GM23338 (cell line): ENCODE results near the gene ARFGAP2. TPM values are rescaled to one million over a fixed set of nuclear protein-coding genes. Genes with fewer than 3 reads are reported as not detected.

Source experiments
- ATAC-seq: fragments of 200-7000 bp; cut with Tn5 transposase; 3 replicates; pipeline ENCODE4 v1.9.1; 2020
- DNase-seq: peaks from one replicate; pipeline ENCODE4 v3.0.0-alpha.2; 2015; ENCODE audit warnings: low spot score
- H2AFZ ChIP-seq: fragments of 200-600 bp; sonication (generic); 2 replicates; pipeline ENCODE4 v1.8.0; 2016; ENCODE audit warnings: antibody characterized with exemption, mild to moderate bottlenecking, moderate library complexity
- H3F3A ChIP-seq: fragments of 200-600 bp; sonication (generic); replicated peaks from 2 replicates; pipeline ENCODE4 v1.8.0; 2017; ENCODE audit warnings: antibody characterized with exemption, mixed run types, low read depth
- H3K27ac ChIP-seq: fragments of 200-600 bp; sonication (generic); 2 replicates; pipeline ENCODE4 v1.6.1; 2016; ENCODE audit warnings: low read depth
- H3K27me3 ChIP-seq: fragments of 200-600 bp; sonication (generic); 2 replicates; pipeline ENCODE4 v1.8.0; 2016; ENCODE audit warnings: mild to moderate bottlenecking, mixed run types, moderate library complexity; ENCODE audit not compliant: insufficient read depth
- H3K36me3 ChIP-seq: fragments of 200-600 bp; sonication (generic); 2 replicates; pipeline ENCODE4 v1.8.0; 2016; ENCODE audit warnings: mild to moderate bottlenecking; ENCODE audit not compliant: insufficient read depth
- H3K4me1 ChIP-seq: fragments of 200-600 bp; sonication (generic); 2 replicates; pipeline ENCODE4 v1.8.0; 2016; ENCODE audit warnings: mild to moderate bottlenecking, moderate library complexity; ENCODE audit not compliant: insufficient read depth
- H3K4me2 ChIP-seq: fragments of 200-600 bp; sonication (generic); 2 replicates; pipeline ENCODE4 v1.7.1; 2017; ENCODE audit warnings: mixed run types
- H3K4me3 ChIP-seq: fragments of 200-600 bp; sonication (generic); 2 replicates; pipeline ENCODE4 v1.6.1; 2016; ENCODE audit warnings: mixed run types
- H3K79me2 ChIP-seq: fragments of 200-600 bp; sonication (generic); replicated peaks from 2 replicates; pipeline ENCODE4 v1.8.0; 2017; ENCODE audit warnings: mild to moderate bottlenecking; ENCODE audit not compliant: insufficient read depth
- H3K9me2 ChIP-seq: fragments of 200-600 bp; sonication (generic); 2 replicates; pipeline ENCODE4 v1.8.0; 2017; ENCODE audit not compliant: insufficient read depth
- H4K20me1 ChIP-seq: fragments of 200-600 bp; sonication (generic); replicated peaks from 2 replicates; pipeline ENCODE4 v1.8.0; 2017; ENCODE audit warnings: mild to moderate bottlenecking; ENCODE audit not compliant: insufficient read depth
- H3K27ac Mint-ChIP-seq: 2 replicates; pipeline ENCODE4 v1.8.0; 2020; ENCODE audit warnings: inconsistent platforms, mild to moderate bottlenecking, moderate library complexity, mixed read lengths
- H3K27me3 Mint-ChIP-seq: 3 replicates; pipeline ENCODE4 v1.8.0; 2022; ENCODE audit warnings: low read depth, mild to moderate bottlenecking, moderate library complexity, mixed read lengths, inconsistent platforms; ENCODE audit not compliant: insufficient read depth, poor library complexity
- H3K36me3 Mint-ChIP-seq: 3 replicates; pipeline ENCODE4 v1.8.0; 2021; ENCODE audit warnings: low read depth, mild to moderate bottlenecking, inconsistent platforms, moderate library complexity, mixed read lengths
- H3K4me1 Mint-ChIP-seq: 3 replicates; pipeline ENCODE4 v1.8.0; 2020; ENCODE audit warnings: mild to moderate bottlenecking, inconsistent platforms, mixed read lengths
- H3K4me3 Mint-ChIP-seq: 3 replicates; pipeline ENCODE4 v1.8.0; 2021; ENCODE audit warnings: moderate library complexity, mild to moderate bottlenecking, inconsistent platforms, mixed read lengths
- H3K9me3 Mint-ChIP-seq: 3 replicates; pipeline ENCODE4 v1.8.0; 2020; ENCODE audit warnings: moderate library complexity, mild to moderate bottlenecking, inconsistent platforms, mixed read lengths
- CREB1 ChIP-seq: fragments of 250-450 bp; sonication (Bioruptor Pico); IDR thresholded peaks from 2 replicates; pipeline ENCODE4 v1.5.0; 2020; ENCODE audit warnings: low read depth, mild to moderate bottlenecking, moderate library complexity
- CTCF ChIP-seq, 2 experiments: fragments of 200-600 bp in 1 of 2; sonication (generic) in 1 of 2; conservative IDR thresholded peaks; 2 replicates each; pipeline versions ENCODE4 v1.5.1 to v1.6.1; 2016 to 2017; ENCODE audit warnings: antibody characterized with exemption in 2 of 2, low read depth in 2 of 2, mild to moderate bottlenecking in 2 of 2, moderate library complexity in 1 of 2
- ETS1 ChIP-seq: IDR thresholded peaks from 2 replicates; pipeline ENCODE4 v1.6.1; 2016; ENCODE audit warnings: antibody characterized with exemption
- EZH2phosphoT487 ChIP-seq: fragments of 200-600 bp; sonication (generic); IDR thresholded peaks from one replicate; pipeline ENCODE4 v1.8.1; 2018; ENCODE audit warnings: antibody characterized with exemption; ENCODE audit not compliant: unreplicated experiment
- JUNB ChIP-seq: IDR thresholded peaks from one replicate; pipeline ENCODE4 v1.6.1; 2016; ENCODE audit warnings: antibody characterized with exemption; ENCODE audit not compliant: unreplicated experiment
- NANOG ChIP-seq: IDR thresholded peaks from 2 replicates; pipeline ENCODE4 v1.6.1; 2016; ENCODE audit warnings: antibody characterized with exemption, borderline replicate concordance
- POLR2AphosphoS5 ChIP-seq: IDR thresholded peaks from 2 replicates; pipeline ENCODE4 v1.6.1; 2016; ENCODE audit warnings: antibody characterized with exemption, low read depth
- REST ChIP-seq: IDR thresholded peaks from one replicate; pipeline ENCODE4 v1.6.1; 2018; ENCODE audit warnings: antibody characterized with exemption; ENCODE audit not compliant: unreplicated experiment
- STAT1 ChIP-seq: IDR thresholded peaks from one replicate; pipeline ENCODE4 v1.6.1; 2016; ENCODE audit warnings: antibody characterized with exemption; ENCODE audit not compliant: unreplicated experiment
- ZNF114 ChIP-seq: fragments of 250-450 bp; sonication (Bioruptor Pico); IDR thresholded peaks from 2 replicates; pipeline ENCODE4 v1.5.0; 2020; ENCODE audit warnings: mild to moderate bottlenecking, moderate library complexity
- ZNF331 ChIP-seq: fragments of 250-450 bp; sonication (Bioruptor Pico); IDR thresholded peaks from 2 replicates; pipeline ENCODE4 v1.5.0; 2020; ENCODE audit warnings: low read depth, mild to moderate bottlenecking, moderate library complexity
- polyA plus RNA-seq: library from polyadenylated mRNA; unstranded; fragments of >200 nt; fragmentation: Nextera tagmentation; extraction: Ambion mirVana; gene quantifications from 2 replicates; pipeline ENCODE4 v1.2.1, GENCODE V29; 2016
- total RNA-seq: library from RNA; depleted of rRNA; stranded (reverse); fragments of >200 nt; shearing (Covaris generic); gene quantifications from 2 replicates; pipeline ENCODE4 v1.2.3, GENCODE V29; 2014

The ARFGAP2 gene
- total and polyA plus RNA-seq, 2 experiments from 2014 or later, result 25.6 to 122 TPM

GRCh38 chr11:47183969-47184368 lies 7.3 kb upstream of the ARFGAP2 start:
- Histone ChIP-seq H3K9me2 (no peaks in the 10 kb centered on the region), H3K36me3 (no peaks in the 10 kb centered on the region), H4K20me1 (no peaks in the 10 kb centered on the region; the same call in 1 of the 2 replicates), H2AFZ (no peak overlapping the region), H3F3A (peaks cover 27% of the 10 kb centered on the region), H3K4me1 (peaks cover 15% of the 10 kb centered on the region), H3K4me2 (peak overlapping the region; percentile 99; the same call in 1 of the 2 replicates), H3K4me3 (peak overlapping the region; percentile 96; the same call in 1 of the 2 replicates), H3K27me3 (peaks cover 14% of the 10 kb centered on the region), H3K27ac (no peak overlapping the region), H3K79me2 (peaks cover 24% of the 10 kb centered on the region)
- Mint-ChIP-seq H3K36me3 (peaks cover 8% of the 10 kb centered on the region; the same call in 1 of the 3 replicates), H3K27ac (no peak overlapping the region; the same call in 1 of the 2 replicates), H3K4me1 (peaks cover 20% of the 10 kb centered on the region), H3K27me3 (peaks cover 21% of the 10 kb centered on the region), H3K9me3 (no peaks in the 10 kb centered on the region), H3K4me3 (peak overlapping the region; percentile 85; the same call in 1 of the 3 replicates)
- DNase-seq, result no peak
- ATAC-seq, result no peak
- no peak for TF ChIP-seq CTCF (conservative IDR thresholded peaks at IDR 0.05; ENCODE audit: low read depth in 2 of 2)

- ATAC-seq (no peak), DNase-seq (no peak)
- no peaks in the 10 kb centered on the region; the same call in 1 of the 2 replicates for H4K20me1 ChIP-seq
- H3K4me3 Mint-ChIP-seq, result no peak overlapping the region; the same call in 2 of the 3 replicates
- H3K4me1 Mint-ChIP-seq, result peaks cover 20% of the 10 kb centered on the region
- H3K36me3 ChIP-seq, result no peaks in the 10 kb centered on the region
- H3K27ac Mint-ChIP-seq, result no peak overlapping the region
- peaks cover 15% of the 10 kb centered on the region for H3K4me1 ChIP-seq
- H3K27me3 ChIP-seq, result peaks cover 8% of the 10 kb centered on the region
- H3K27ac ChIP-seq, result no peak overlapping the region
- H3K9me3 Mint-ChIP-seq, result no peaks in the 10 kb centered on the region
- peaks cover 9% of the 10 kb centered on the region; the same call in 1 of the 3 replicates for H3K36me3 Mint-ChIP-seq
- H3K4me2 ChIP-seq, result no peak overlapping the region
- no peak overlapping the region for H2AFZ ChIP-seq
- H3K4me3 ChIP-seq, result no peak overlapping the region
- H3K79me2 ChIP-seq, result peaks cover 24% of the 10 kb centered on the region
- H3K27me3 Mint-ChIP-seq, result peaks cover 19% of the 10 kb centered on the region
- no peaks in the 10 kb centered on the region for H3K9me2 ChIP-seq
- H3F3A ChIP-seq, result peaks cover 26% of the 10 kb centered on the region
- no peak for TF ChIP-seq ZNF114
- no peak for TF ChIP-seq ZNF331 (CRISPR knock-in tag)
- no peak for TF ChIP-seq CREB1 (CRISPR knock-in tag)
- no peak for TF ChIP-seq NANOG
- no peak for TF ChIP-seq CTCF (conservative IDR thresholded peaks at IDR 0.05; ENCODE audit: low read depth in 2 of 2)
- TF ChIP-seq EZH2phosphoT487, result no peak
- TF ChIP-seq STAT1, result no peak
- TF ChIP-seq POLR2AphosphoS5, result no peak
- no peak for TF ChIP-seq ETS1
- TF ChIP-seq REST, result no peak
- TF ChIP-seq JUNB, result no peak
These were observed 6.6 kb upstream of the ARFGAP2 start for GRCh38 chr11:47183031-47183856.
